HG03103 (cell line): ENCODE measurements around the gene GCG.

Source experiments
- ATAC-seq: cut with Tn5 transposase; IDR thresholded peaks from one replicate; pipeline ENCODE4 v1.9.1; 2021; ENCODE audit warnings: low read depth; ENCODE audit not compliant: unreplicated experiment

Gene GCG

GRCh38 chr2:162152147-162152546 lies at the start of gene GCG:
TSS of gene GCG (minus strand) at chr2:162152247. CDS start at chr2:162149178, 3,069 bp downstream.
- no peak for ATAC-seq

GRCh38 chr2:162200636-162201035 lies 48.6 kb upstream of the GCG start:
- no peak for ATAC-seq

- no peak for ATAC-seq
Measured at GRCh38 chr2:162199913-162200312, 47.9 kb upstream of the GCG start.

GRCh38 chr2:162198239-162198638 lies 46.2 kb upstream of the GCG start:
- ATAC-seq: no peak

GRCh38 chr2:162197069-162197825 lies 45.2 kb upstream of the GCG start:
- no peak for ATAC-seq

GRCh38 chr2:162196638-162197037 lies 44.6 kb upstream of the GCG start:
- no peak for ATAC-seq

- no peak for ATAC-seq
Measured at GRCh38 chr2:162188451-162188850, 36.4 kb upstream of the GCG start.

- no peak for ATAC-seq
Measured at GRCh38 chr2:162185541-162186232, 33.6 kb upstream of the GCG start.

- no peak for ATAC-seq
Measured at GRCh38 chr2:162184821-162185450, 32.9 kb upstream of the GCG start.

- no peak for ATAC-seq
Measured at GRCh38 chr2:162184359-162184758, 32.3 kb upstream of the GCG start.

- ATAC-seq: no peak
Measured at GRCh38 chr2:162182395-162182794, 30.3 kb upstream of the GCG start.

- no peak for ATAC-seq
Measured at GRCh38 chr2:162177301-162177700, 25.3 kb upstream of the GCG start.

- no peak for ATAC-seq
Measured at GRCh38 chr2:162175714-162176113, 23.7 kb upstream of the GCG start.

GRCh38 chr2:162174746-162175145 lies 22.7 kb upstream of the GCG start:
- ATAC-seq: no peak

GRCh38 chr2:162172802-162173370 lies 20.8 kb upstream of the GCG start:
- no peak for ATAC-seq

- ATAC-seq: no peak
Measured at GRCh38 chr2:162166745-162167144, 14.7 kb upstream of the GCG start.

- ATAC-seq: no peak
Measured at GRCh38 chr2:162166174-162166573, 14.1 kb upstream of the GCG start.

GRCh38 chr2:162164802-162165201 lies 12.8 kb upstream of the GCG start:
- ATAC-seq: no peak

- ATAC-seq: no peak
Measured at GRCh38 chr2:162159446-162159845, 7.4 kb upstream of the GCG start.

GRCh38 chr2:162156149-162156548 lies 4.1 kb upstream of the GCG start:
- no peak for ATAC-seq

GRCh38 chr2:162155093-162155492 lies 3.0 kb upstream of the GCG start:
- ATAC-seq: no peak
